GM19324 (cell line): ENCODE results near the gene ELOVL1.

Source experiments
- ATAC-seq: cut with Tn5 transposase; IDR thresholded peaks from one replicate; pipeline ENCODE4 v1.9.1; 2021; ENCODE audit warnings: mild to moderate bottlenecking, moderate library complexity; ENCODE audit not compliant: unreplicated experiment, low FRiP score

ELOVL1 gene

GRCh38 chr1:43331688-43332087, 36.1 kb downstream of the ELOVL1 start:
- ATAC-seq, result no peak

DNA sequence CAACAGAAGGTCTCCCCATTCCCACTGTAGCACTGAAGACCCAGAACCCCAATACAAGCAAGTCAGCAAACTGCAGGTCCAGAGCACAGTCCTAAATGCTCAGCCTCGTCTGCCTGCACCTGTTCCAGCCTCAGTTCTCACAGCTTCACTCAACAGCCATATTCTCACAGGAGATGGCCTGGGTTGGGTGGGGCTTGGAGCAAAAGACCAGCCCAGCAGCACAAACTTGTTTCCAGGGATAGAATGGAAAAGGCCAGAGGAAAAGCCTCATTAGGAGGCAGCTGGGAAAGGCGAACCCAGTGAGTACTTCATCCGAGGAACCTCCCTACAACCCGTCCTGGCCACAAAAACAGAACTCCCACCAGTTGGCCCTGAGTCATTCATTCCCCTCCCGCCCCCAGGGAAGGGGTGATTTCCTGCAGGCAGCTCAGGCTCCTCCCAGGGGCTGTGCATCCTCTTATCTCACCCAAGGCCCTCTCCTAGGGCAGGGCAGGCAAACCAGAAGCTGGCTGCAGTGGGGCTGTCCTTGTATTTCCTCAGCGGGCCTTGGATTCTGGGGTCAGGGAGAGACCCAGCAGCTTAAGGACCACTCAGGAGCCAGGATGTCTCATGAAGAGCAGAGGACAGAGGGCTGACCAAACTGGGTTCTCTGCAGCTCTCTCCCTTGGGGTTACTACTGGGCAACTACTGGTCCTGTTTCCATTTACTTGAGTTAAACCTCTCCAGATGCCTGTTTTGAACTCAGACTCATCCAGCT, 37.6 kb downstream of the ELOVL1 start:
- no peak for ATAC-seq

DNA sequence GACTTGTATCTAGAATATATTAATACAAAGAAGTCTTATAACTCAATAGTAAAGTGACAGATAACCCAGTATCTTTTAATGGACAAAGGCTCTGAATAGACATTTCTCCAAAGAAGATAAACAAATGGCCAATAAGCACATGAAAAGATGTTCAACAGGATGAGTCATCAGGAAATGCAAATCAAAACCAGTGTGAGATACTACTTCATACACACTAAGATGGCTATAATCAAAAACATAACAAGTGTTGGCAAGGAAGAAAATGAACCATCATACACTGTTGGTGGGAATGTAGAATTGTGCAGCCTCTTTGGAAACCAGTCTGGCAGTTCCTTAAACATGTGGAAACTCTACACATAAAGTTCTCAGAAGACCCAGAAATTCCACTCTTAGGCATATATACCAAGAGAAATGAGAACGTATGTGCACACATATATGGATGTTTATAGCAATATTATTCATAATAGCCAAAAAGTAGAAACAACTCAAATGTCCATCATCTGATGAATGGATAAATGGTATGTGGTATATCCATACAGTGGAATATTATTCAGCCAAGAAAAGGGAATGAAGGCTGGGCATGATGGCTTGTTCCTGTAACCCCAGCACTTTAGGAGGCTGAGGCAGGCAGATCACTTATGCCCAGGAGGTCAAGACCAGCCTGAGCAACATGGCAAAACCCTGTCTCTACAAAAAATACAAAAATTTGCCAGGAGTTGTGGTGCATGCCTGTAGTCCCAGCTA, 40.1 kb downstream of the ELOVL1 start:
- no peak for ATAC-seq

- ATAC-seq, result no peak
These were observed 42.4 kb downstream of the ELOVL1 start for GRCh38 chr1:43325381-43325780.

GRCh38 chr1:43324810-43325209, 43.0 kb downstream of the ELOVL1 start:
- no peak for ATAC-seq

DNA sequence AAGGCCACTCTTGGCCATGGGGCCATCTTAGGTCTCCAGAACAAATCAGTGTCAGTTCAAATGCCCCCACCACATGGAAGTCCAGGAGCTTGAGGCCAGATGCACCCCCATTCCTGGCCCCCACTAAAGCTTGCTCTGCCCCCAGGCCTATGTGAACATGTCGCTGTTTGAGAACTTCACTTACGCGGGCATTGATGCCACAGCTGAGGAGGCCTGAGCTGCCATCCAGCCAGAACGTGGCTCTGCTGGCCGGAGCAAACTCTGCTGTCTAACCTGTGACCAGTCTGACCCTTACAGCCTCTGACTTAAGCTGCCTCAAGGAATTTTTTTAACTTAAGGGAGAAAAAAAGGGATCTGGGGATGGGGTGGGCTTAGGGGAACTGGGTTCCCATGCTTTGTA, 45.3 kb downstream of the ELOVL1 start:
- ATAC-seq, result no peak

DNA sequence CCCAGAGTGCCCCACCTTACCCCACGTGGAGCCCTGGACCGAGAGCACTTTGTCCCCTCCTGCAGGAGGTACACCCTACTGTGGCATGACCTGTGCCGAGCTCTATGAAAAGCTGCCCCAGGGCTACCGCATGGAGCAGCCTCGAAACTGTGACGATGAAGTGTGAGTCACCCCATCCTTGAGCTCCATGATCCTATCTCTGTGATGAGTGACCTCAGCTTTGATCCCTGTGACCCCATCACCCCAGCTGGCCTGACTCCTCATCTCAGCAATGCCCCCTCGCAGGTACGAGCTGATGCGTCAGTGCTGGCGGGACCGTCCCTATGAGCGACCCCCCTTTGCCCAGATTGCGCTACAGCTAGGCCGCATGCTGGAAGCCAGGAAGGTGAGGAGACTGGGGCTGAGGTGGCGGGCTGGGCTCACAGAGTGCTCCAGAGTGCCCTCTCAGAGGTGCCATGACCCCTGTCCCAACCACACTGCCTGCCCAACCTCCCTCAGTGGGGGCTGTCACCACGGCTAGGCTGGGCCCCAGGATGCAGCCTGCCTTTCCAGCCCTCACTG, 46.4 kb downstream of the ELOVL1 start:
- no peak for ATAC-seq

- ATAC-seq, result no peak
These were observed 48.0 kb downstream of the ELOVL1 start for GRCh38 chr1:43319766-43320165.

GRCh38 chr1:43319288-43319687, 48.5 kb downstream of the ELOVL1 start:
- no peak for ATAC-seq

DNA sequence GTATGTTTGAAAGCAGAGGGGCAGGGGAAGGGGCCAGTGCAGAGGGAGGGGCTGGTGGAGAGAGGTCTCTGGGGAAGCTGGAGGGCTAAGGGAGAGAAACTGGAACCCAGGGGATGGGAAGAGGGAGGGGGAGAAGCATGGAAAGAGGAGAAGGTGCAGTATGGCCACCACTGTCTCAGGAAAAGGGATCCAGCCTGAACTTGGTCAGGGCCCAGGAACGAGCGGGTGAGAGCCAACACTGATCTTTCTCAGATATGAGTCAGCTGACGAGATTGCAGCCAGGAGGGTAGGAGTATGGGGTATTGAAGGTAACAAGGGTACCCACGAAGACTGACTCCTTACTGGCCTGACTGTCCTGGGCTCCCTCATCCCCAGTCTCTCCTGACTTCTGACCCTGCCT, 49.0 kb downstream of the ELOVL1 start:
- ATAC-seq, result no peak

DNA sequence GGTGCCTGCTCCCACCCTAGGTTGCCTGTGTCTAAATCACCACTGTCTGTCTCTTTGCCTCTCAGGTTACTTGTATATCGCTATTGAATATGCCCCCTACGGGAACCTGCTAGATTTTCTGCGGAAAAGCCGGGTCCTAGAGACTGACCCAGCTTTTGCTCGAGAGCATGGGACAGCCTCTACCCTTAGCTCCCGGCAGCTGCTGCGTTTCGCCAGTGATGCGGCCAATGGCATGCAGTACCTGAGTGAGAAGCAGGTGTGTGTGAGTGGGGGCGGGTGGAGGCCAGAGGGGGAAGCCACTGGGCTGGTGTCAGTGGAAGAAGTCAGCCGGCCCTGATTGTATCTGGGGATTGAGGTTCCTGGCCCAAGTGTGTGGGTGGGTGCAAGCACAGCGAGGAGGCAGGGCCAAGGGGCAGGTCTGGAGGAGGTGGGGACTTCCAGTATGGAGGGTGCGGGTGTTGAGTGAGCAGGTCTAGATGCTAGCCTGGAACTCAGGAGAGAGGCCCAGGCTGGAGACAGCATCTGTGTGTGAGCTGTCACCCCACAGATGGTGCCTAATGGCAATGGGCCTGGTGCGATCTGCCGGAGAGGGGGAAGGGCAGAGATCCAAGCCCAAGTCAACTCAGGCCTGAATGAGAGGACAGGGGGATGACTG, 49.9 kb downstream of the ELOVL1 start:
- ATAC-seq, result no peak

- no peak for ATAC-seq
These were observed 50.9 kb downstream of the ELOVL1 start for GRCh38 chr1:43316738-43317520.

GRCh38 chr1:43315963-43316737, 51.7 kb downstream of the ELOVL1 start:
- no peak for ATAC-seq

DNA sequence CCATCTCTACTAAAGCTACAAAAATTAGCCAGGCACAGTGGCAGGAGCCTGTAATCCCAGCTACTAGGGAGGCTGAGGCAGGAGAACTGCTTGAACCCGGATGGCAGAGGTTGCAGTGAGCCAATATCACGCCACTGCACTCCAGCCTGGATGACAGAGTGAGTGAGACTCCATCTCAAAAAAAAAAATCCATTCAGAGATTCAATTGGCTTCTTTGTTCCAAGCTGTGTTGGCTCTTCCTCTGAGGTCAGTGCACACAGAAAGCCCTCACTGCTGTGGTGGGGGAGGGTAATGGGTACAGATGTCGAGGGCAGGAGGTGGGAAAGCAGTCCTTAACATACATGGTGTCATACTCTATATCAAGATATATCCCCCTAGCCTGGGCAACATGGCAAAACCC, 52.3 kb downstream of the ELOVL1 start:
- no peak for ATAC-seq

- no peak for ATAC-seq
These were observed 53.6 kb downstream of the ELOVL1 start for GRCh38 chr1:43314233-43314632.

- ATAC-seq, result no peak
These were observed 54.0 kb downstream of the ELOVL1 start for GRCh38 chr1:43313771-43314170.
